ENCODE data around the gene ESYT1.

Gene ESYT1

DNA sequence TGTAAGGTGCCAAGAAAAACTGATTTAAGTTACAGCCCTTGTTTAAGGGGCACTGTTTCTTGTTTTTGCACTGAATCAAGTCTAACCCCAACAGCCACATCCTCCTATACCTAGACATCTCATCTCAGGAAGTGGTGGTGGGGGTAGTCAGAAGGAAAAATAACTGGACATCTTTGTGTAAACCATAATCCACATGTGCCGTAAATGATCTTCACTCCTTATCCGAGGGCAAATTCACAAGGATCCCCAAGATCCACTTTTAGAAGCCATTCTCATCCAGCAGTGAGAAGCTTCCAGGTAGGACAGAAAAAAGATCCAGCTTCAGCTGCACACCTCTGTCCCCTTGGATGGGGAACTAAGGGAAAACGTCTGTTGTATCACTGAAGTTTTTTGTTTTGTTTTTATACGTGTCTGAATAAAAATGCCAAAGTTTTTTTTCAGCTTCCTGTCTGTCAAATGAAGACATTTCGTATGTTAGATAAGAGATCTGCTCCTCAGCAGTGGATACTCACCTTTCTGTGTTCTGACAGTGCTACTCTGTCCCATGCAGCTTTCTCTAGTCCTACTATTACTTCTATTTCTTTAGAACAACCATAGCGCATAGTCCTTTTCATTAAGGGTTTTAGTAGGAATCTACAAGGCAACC, 24.9 kb upstream of the ESYT1 start:
- Histone ChIP-seq H3K36me3 (ENCODE audit: control insufficient read depth, insufficient read depth, low read length) (peaks cover 16% of the 10 kb centered on the region), H3K4me3 (ENCODE audit: insufficient read depth, low read depth, low read length, poor library complexity, severe bottlenecking) (peak overlapping the region; percentile 75)
- no peak for DNase-seq

DNA sequence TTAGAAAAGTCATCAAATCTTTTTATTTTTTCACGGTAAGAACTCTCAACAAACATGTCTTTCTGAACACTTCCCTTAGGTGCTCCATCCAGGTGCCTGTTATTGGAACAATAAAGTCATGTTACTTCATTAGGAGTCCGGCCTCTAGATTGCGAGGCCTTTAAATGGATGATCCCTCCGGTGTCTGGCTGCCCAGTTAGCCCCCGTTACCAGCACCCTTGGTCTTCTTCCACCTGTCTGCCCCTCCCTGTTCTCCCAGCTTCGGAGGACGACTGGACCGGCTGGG, 24.3 kb upstream of the ESYT1 start:
- peak overlapping the region; percentile 75 for H3K4me3 ChIP-seq (ENCODE audit: insufficient read depth, low read depth, low read length, poor library complexity, severe bottlenecking)
- DNase-seq = no peak
- peaks cover 20% of the 10 kb centered on the region for H3K36me3 ChIP-seq (ENCODE audit: control insufficient read depth, insufficient read depth, low read length)
- no peaks in the 10 kb centered on the region for H3K9me3 ChIP-seq (ENCODE audit: control insufficient read depth, low read length)
- no peaks in the 10 kb centered on the region for H3K27me3 ChIP-seq (replicated peaks; ENCODE audit: control insufficient read depth, insufficient read depth, low read length, poor library complexity, severe bottlenecking)
- H3K4me1 ChIP-seq (ENCODE audit: control insufficient read depth, insufficient read depth, low read length, poor library complexity, severe bottlenecking) = peaks cover 36% of the 10 kb centered on the region
- peak overlapping the region; percentile 87 for H3K27ac ChIP-seq (ENCODE audit: insufficient read depth, low read length, poor library complexity, severe bottlenecking)

More for the DNA sequence above, 24.9 kb upstream of the ESYT1 start:
- Histone ChIP-seq H3K27ac (ENCODE audit: insufficient read depth, low read length, poor library complexity, severe bottlenecking) (peak overlapping the region; percentile 87), H3K9me3 (ENCODE audit: control insufficient read depth, low read length) (no peaks in the 10 kb centered on the region), H3K27me3 (replicated peaks; ENCODE audit: control insufficient read depth, insufficient read depth, low read length, poor library complexity, severe bottlenecking) (no peaks in the 10 kb centered on the region), H3K4me1 (ENCODE audit: control insufficient read depth, insufficient read depth, low read length, poor library complexity, severe bottlenecking) (peaks cover 36% of the 10 kb centered on the region)

DNA sequence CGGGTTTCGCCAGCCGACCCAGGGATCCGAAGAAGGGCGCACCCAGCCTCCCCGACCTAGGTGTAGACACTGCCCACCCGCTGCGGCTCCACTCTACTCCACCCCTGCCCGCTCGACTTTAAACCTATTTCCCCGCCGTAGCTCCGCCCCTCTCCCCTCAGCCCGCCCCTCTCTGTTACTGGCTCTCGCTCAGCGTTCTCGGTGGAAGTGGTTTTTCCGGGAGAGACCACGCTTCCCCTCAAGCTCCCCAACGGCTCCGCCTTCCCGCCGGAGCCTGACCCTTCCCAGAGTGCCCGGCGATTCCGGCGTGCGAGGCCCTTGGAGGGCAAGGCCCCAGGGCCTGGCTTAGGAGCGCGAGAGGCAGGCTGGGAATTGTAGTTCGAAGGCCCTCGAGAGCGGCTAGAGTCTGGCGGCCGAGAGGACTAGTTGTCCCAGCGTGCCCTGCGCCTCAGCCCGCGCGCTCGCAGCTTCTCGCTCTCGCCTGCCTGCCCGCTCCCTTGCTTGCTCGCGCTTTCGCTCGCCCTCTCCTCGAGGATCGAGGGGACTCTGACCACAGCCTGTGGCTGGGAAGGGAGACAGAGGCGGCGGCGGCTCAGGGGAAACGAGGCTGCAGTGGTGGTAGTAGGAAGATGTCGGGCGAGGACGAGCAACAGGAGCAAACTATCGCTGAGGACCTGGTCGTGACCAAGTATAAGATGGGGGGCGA, 23.8 kb upstream of the ESYT1 start, which contains the start of gene PA2G4:
TSS of gene PA2G4 (plus strand) at position 451 of the 706 bp plus-strand sequence. CDS start at position 630, 179 bp downstream.
- H3K4me1 ChIP-seq (ENCODE audit: control insufficient read depth, insufficient read depth, low read length, poor library complexity, severe bottlenecking) = peaks cover 36% of the 10 kb centered on the region
- no peaks in the 10 kb centered on the region for H3K9me3 ChIP-seq (ENCODE audit: control insufficient read depth, low read length)
- H3K36me3 ChIP-seq (ENCODE audit: control insufficient read depth, insufficient read depth, low read length) = peaks cover 25% of the 10 kb centered on the region
- H3K4me3 ChIP-seq (ENCODE audit: insufficient read depth, low read depth, low read length, poor library complexity, severe bottlenecking) = peak within 1 kb of the TSS; percentile 75
- peak within 1 kb of the TSS; percentile 87 for H3K27ac ChIP-seq (ENCODE audit: insufficient read depth, low read length, poor library complexity, severe bottlenecking)
- peak; percentile 92 to 94 (median 93) for DNase-seq
- no peaks in the 10 kb centered on the region for H3K27me3 ChIP-seq (replicated peaks; ENCODE audit: control insufficient read depth, insufficient read depth, low read length, poor library complexity, severe bottlenecking)

DNA sequence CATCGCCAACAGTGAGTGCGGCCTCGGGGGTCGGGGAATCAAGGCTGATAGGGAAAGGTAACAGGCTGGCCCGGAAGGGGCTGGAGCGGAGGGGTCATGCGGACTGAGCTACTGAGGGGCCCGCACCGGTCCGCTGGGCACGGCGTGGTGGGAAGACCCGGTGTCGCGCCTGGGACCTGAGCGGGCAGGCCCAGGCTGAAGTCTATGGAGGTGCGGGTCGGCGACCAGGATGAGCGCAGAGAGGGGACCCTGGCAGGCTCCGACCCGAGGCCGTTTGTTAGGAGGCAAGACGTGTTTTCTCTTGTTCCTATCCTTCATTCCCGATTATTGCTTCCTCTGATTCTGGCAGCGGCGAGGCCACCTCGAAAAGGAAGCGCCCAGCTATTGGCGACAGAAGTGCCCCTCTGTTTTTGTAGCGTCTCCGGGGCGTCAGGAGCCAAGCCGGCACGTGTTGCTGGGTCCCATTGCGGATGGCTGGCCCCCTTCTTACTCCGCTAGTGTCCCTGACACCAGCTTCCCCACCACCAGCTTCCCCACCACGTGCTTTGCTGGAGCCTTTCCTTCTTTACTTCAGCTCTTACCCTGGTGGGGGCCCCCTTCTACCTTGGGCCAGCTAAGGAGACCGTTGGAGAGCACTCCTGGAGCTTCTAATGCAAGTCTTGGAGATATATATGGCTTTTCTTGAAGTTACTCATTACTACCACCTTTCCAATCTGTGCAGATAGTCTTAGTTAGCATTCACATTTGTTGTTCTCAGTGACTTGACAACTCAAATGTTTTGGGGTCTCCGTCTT, 23.1 kb upstream of the ESYT1 start:
- Histone ChIP-seq H3K4me3 (ENCODE audit: insufficient read depth, low read depth, low read length, poor library complexity, severe bottlenecking) (peak overlapping the region; percentile 75), H3K9me3 (ENCODE audit: control insufficient read depth, low read length) (no peaks in the 10 kb centered on the region), H3K36me3 (ENCODE audit: control insufficient read depth, insufficient read depth, low read length) (peaks cover 31% of the 10 kb centered on the region), H3K27me3 (replicated peaks; ENCODE audit: control insufficient read depth, insufficient read depth, low read length, poor library complexity, severe bottlenecking) (no peaks in the 10 kb centered on the region), H3K4me1 (ENCODE audit: control insufficient read depth, insufficient read depth, low read length, poor library complexity, severe bottlenecking) (peaks cover 36% of the 10 kb centered on the region), H3K27ac (ENCODE audit: insufficient read depth, low read length, poor library complexity, severe bottlenecking) (peak overlapping the region; percentile 87)
- DNase-seq = no peak

DNA sequence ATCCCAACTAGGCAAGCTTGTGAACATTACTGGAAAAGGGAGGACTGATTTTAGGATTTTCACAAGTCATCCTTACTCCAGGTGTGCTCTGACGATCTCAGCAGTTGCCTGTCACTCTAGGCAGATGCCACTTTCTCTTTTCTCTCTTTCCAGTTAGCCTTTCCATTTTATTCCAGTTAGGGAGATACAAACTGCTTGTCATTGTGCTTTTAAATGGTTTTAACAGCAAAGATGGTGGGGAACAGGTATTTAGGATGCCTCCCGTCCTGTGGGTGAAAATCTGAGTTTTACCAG, 22.5 kb upstream of the ESYT1 start:
- Histone ChIP-seq H3K36me3 (ENCODE audit: control insufficient read depth, insufficient read depth, low read length) (peaks cover 36% of the 10 kb centered on the region), H3K4me3 (ENCODE audit: insufficient read depth, low read depth, low read length, poor library complexity, severe bottlenecking) (peak overlapping the region; percentile 75), H3K4me1 (ENCODE audit: control insufficient read depth, insufficient read depth, low read length, poor library complexity, severe bottlenecking) (peaks cover 36% of the 10 kb centered on the region), H3K27ac (ENCODE audit: insufficient read depth, low read length, poor library complexity, severe bottlenecking) (peak overlapping the region; percentile 87), H3K9me3 (ENCODE audit: control insufficient read depth, low read length) (no peaks in the 10 kb centered on the region), H3K27me3 (replicated peaks; ENCODE audit: control insufficient read depth, insufficient read depth, low read length, poor library complexity, severe bottlenecking) (no peaks in the 10 kb centered on the region)
- DNase-seq = no peak

DNA sequence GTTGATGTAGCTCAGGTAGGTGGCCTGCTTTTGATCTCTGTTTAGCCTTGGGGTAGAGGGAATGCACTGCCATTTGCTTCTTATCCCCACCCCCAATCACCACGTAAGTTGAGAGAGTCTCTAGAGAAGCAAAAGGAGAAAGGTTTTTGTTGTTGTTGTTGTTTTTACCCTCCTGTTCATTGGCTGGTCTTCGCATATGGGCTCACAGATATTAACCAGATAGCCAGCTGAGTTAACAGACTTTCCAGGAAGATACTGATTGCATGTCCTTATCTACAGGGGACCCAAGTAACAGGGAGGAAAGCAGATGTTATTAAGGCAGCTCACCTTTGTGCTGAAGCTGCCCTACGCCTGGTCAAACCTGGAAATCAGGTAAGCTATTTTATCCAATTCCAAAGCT, 20.8 kb upstream of the ESYT1 start:
- peaks cover 32% of the 10 kb centered on the region for H3K4me1 ChIP-seq (ENCODE audit: control insufficient read depth, insufficient read depth, low read length, poor library complexity, severe bottlenecking)
- no peak overlapping the region for H3K4me3 ChIP-seq (ENCODE audit: insufficient read depth, low read depth, low read length, poor library complexity, severe bottlenecking)
- H3K9me3 ChIP-seq (ENCODE audit: control insufficient read depth, low read length) = no peaks in the 10 kb centered on the region
- peaks cover 53% of the 10 kb centered on the region for H3K36me3 ChIP-seq (ENCODE audit: control insufficient read depth, insufficient read depth, low read length)
- H3K27ac ChIP-seq (ENCODE audit: insufficient read depth, low read length, poor library complexity, severe bottlenecking) = no peak overlapping the region
- DNase-seq = no peak
- H3K27me3 ChIP-seq (replicated peaks; ENCODE audit: control insufficient read depth, insufficient read depth, low read length, poor library complexity, severe bottlenecking) = no peaks in the 10 kb centered on the region

DNA sequence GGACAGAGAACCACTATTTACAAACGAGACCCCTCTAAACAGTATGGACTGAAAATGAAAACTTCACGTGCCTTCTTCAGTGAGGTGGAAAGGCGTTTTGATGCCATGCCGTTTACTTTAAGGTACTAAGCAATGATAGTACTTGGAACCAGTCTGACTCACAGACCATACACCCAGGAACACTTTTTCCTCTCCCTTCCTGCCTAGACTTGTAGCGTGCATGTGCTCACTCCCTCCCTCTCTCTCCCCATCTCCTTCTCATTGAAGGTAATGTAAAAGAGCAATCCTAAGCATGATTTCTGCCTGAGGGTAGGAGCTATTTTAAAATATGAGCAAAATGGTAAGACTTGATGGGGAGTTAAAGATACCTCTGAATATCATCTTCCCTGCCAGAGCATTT, 17.5 kb upstream of the ESYT1 start:
- H3K36me3 ChIP-seq (ENCODE audit: control insufficient read depth, insufficient read depth, low read length) = peaks cover 60% of the 10 kb centered on the region
- H3K4me3 ChIP-seq (ENCODE audit: insufficient read depth, low read depth, low read length, poor library complexity, severe bottlenecking) = no peak overlapping the region
- no peak for DNase-seq
- peaks cover 7% of the 10 kb centered on the region for H3K4me1 ChIP-seq (ENCODE audit: control insufficient read depth, insufficient read depth, low read length, poor library complexity, severe bottlenecking)
- H3K9me3 ChIP-seq (ENCODE audit: control insufficient read depth, low read length) = no peaks in the 10 kb centered on the region
- no peaks in the 10 kb centered on the region for H3K27me3 ChIP-seq (replicated peaks; ENCODE audit: control insufficient read depth, insufficient read depth, low read length, poor library complexity, severe bottlenecking)
- no peak overlapping the region for H3K27ac ChIP-seq (ENCODE audit: insufficient read depth, low read length, poor library complexity, severe bottlenecking)

DNA sequence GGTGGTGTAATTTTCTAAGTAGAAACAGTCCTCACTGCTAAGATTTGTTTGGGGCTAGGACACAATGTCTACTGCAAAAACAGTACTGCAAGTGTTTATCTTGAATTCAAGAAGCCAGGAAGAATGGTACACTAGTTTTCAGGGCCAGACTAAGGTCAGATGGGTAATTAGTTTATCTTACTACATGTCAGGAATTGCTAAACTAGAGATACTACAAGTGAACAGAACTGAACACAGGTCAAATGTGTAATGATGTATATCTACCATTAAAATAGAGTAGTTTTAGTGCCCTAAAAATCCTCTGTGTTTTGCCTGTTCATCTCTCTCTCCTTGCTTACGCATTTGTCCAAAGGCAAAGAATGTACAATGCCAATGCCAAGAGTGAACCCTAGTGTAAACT, 14.0 kb upstream of the ESYT1 start:
- Histone ChIP-seq H3K36me3 (ENCODE audit: control insufficient read depth, insufficient read depth, low read length) (peaks cover 37% of the 10 kb centered on the region), H3K27ac (ENCODE audit: insufficient read depth, low read length, poor library complexity, severe bottlenecking) (no peak overlapping the region)

DNA sequence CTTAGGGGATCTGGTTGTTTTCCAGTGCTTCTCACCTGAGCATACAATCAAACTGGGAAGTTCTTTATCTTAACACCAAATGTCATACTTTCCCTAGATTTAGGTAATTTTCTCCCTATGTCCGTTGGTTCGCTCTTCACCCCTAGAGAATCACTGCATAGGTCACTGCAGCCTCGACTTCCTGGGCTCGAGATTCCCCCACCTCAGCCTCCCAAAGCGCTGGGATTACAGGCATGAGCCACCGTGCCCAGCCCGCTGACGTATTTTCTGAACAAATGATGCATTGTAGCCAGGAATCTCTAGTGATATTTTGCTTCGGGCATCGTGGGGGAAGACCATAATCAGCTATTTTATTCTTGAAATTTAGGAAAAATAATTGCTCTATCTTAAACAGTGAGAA, 12.7 kb upstream of the ESYT1 start:
- Histone ChIP-seq H3K9me3 (ENCODE audit: control insufficient read depth, low read length) (no peaks in the 10 kb centered on the region), H3K36me3 (ENCODE audit: control insufficient read depth, insufficient read depth, low read length) (peaks cover 26% of the 10 kb centered on the region), H3K27me3 (replicated peaks; ENCODE audit: control insufficient read depth, insufficient read depth, low read length, poor library complexity, severe bottlenecking) (no peaks in the 10 kb centered on the region), H3K27ac (ENCODE audit: insufficient read depth, low read length, poor library complexity, severe bottlenecking) (peak overlapping the region; percentile 92), H3K4me3 (ENCODE audit: insufficient read depth, low read depth, low read length, poor library complexity, severe bottlenecking) (no peak overlapping the region), H3K4me1 (ENCODE audit: control insufficient read depth, insufficient read depth, low read length, poor library complexity, severe bottlenecking) (peaks cover 29% of the 10 kb centered on the region)
- no peak for DNase-seq

More for the DNA sequence above, 14.0 kb upstream of the ESYT1 start:
- Histone ChIP-seq H3K4me1 (ENCODE audit: control insufficient read depth, insufficient read depth, low read length, poor library complexity, severe bottlenecking) (peaks cover 22% of the 10 kb centered on the region), H3K9me3 (ENCODE audit: control insufficient read depth, low read length) (no peaks in the 10 kb centered on the region), H3K27me3 (replicated peaks; ENCODE audit: control insufficient read depth, insufficient read depth, low read length, poor library complexity, severe bottlenecking) (no peaks in the 10 kb centered on the region), H3K4me3 (ENCODE audit: insufficient read depth, low read depth, low read length, poor library complexity, severe bottlenecking) (no peak overlapping the region)
- no peak for DNase-seq
